GM10847 (cell line): Measurements from ENCODE around the gene EIPR1.

ENCODE experiments used
- POLR2A ChIP-seq: IDR thresholded peaks from 2 replicates; pipeline ENCODE4 v1.6.1; 2011; ENCODE audit not compliant: insufficient read length; ENCODE audit errors: extremely low read depth

The EIPR1 gene

DNA sequence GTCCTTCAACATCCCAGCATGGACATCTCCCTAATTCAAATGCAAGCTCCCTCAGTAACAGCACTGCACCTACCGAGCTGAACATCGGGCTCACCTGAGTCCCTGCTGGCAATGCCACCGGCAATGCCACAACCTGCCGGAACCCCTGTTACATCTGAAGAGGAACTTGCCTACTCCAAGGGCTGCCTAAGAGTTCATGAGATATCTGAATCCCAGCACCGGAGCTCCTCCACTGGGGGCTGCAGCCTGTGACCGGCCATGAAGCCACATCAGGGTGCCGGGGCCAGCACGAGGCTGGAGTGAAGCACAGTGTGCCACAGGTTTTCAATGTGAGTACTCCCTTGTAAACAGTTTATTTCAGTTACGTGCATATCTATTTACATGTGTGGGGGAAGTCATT is 152.9 kb downstream of the EIPR1 start:
- TF ChIP-seq POLR2A, result no peak

DNA sequence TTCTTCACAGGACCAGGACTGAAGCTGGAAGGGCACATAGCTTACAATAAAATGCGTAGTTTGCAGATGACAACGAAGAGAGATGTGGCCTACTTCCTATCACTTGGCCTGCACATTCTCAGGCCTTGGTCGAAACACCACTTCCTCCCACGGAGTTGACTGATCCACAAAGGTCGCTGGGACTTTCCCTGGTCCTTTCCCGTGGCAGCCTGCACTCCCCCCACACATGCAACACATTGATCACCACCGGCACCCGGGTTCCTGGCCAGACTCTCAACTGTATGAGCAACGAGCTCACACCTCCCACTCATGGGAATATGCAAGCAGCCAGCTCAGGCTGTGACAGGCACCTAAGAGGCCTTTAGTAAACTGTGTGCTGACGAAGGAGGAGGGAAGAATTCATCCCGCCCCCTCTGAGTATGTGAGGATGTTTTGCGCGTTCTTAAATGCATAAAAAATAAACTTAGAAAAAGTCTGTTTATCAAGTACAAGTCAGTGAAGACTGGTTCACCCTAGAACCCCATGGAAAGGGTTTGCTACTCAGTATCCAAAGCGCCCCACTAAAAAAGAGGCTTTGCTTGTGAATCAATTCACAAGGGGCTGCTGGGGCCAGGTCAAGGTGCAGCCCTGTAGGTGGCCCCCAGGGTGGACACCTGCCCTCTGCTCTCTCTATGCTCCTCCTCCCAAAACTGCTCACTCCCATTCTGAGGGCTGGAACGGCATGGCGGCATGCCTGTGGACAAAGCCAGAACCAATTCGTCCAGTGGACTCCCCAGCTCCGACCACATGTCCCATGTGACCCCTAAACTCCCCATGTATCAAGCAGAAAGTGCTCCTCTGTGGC is 154.3 kb downstream of the EIPR1 start:
- no peak for TF ChIP-seq POLR2A

DNA sequence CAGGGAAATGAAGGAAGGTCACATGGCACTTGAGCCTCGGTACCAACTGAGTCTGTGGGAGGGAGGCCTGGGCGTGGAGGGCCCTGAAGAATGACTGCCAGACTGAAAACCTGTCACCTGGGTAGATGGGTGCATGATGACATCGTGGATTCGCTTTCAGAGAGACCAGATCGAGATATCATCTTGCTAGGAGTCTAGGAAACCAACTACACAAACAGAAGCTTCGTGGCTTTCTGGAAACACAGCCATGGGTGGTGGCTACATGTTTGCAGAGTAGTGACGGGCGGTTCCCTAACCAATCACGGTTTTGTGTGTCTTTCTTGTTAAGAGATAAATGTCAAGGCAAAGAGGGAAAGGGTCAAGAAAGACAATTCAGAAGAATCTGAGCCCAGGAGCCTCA is 155.0 kb downstream of the EIPR1 start:
- TF ChIP-seq POLR2A, result no peak

DNA sequence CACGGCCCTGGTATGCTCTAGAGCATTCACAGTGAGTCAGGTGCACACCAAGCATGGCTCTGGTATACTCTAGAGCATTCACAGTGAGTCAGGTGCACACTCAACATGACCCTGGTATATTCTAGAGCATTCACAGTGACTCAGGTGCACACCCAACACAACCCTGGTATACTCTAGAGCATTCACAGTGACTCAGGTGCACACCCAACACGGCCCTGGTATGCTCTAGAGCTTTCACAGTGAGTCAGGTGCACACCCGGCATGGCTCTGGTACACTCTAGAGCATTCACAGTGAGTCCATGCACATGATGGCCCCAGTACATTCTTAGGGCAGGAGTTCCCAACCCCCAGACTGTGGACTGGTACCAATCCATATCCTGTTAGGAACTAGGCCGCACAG is 158.1 kb downstream of the EIPR1 start:
- TF ChIP-seq POLR2A, result no peak

DNA sequence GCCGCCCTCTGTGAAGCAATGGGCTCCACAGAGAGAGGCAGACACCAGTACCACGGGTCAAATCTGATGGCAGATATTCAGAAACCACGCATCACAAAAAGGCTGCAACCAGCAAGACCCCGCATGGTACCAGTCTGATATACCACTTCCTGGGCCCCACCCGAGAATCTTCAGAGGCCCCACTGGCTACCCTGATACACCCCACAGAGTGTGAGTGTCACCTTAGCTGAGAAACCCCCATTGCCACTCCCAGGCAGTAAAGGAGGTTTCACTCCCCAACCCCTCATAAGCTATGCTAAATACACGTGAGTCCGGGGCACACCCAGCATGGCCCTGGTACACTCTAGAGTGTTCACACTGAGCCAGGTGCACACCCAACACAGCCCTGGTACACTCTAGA is 160.0 kb downstream of the EIPR1 start:
- TF ChIP-seq POLR2A, result no peak

DNA sequence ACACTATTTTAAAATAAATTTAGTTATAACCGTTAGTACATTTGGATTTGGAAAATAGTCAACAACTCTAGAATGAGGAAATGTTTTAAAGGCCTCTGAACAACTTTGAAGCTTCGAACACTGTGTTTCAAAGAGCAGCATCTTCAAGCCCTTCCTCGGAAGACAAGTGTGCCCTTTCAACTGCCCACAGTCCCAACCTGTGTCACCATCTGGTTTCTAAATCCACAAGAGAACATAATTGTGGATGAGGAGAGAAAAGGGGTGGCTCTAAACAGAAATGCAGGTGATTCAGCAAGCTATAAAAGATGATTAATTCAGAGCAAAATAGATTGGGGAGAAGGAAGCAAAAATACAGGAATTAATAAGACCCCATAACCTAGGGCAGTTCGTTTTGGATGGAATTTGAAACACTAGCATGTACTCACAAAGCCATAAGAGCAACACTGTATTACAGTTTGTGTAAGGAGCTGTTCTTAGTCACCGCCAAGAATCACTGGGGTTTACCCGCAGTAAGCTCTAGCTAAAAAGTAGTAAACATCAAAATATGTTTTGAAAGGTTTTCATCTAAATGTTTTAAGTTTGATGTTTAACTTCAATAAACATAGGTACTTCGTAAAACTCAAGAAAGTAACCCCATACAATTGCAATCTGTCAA is 160.7 kb downstream of the EIPR1 start:
- TF ChIP-seq POLR2A, result no peak

DNA sequence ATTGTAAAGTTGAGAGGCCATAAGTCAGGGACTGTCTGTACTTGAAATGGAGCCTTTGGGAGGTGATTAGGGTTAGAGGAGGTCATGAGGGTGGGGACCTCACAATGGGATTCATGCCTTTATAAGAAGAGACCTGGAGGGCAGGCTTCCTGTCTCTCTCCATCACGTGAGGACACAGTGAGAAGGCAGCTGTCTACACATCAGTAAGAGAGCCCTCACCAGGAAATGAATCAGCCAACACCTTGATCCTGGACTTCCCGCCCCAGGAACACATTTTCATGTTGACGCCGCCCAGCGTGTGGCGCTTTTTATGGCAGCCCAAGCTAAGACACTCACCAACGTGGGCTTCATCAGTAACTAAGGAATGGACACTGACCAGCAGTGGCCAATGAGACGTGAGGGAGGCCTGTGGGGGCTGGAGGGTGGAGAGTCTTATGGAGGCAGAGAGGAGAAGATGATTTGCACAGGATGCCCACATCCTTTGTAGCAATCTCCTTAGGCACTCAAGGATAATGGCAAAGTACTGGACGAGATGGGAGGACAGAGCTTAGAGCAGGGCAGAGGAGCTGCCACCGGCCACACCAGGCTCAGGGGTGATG is 162.7 kb downstream of the EIPR1 start:
- no peak for TF ChIP-seq POLR2A

DNA sequence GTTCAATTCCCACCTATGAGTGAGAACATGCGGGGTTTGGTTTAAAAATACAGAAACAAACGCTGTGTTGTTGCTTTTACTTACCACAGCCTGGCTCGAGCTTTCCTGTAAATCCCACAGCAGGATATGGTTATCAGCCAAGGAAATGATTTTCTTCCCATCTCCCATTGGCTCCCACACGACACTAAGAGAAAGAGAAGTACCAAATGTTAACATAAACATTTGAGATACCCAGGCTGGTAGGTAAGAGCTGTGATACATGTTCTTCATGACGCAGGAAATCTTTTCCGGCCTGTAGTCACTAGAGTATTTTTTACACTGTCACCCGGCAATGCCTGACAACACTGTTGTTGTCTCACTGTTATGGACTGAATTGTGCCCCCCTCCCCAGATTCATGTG is 163.6 kb downstream of the EIPR1 start:
- no peak for TF ChIP-seq POLR2A

DNA sequence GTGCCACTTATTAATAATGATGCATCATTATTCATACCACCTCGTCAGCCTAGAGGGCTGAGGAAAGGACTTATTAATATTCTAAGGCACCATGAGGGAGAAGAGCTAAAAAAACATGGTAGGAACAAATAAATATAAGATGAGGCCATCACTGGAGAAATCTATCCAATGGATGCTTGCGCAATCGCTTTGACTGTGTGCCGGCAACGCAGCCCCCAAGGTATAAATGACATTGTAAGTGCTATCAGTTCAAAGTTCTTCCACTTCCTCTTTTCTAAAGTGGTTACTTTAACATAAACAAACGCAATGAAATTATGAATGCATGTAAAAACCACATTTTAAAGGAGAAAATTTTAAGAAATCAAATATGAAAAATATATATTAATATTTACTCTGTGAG is 164.6 kb downstream of the EIPR1 start:
- TF ChIP-seq POLR2A, result no peak

DNA sequence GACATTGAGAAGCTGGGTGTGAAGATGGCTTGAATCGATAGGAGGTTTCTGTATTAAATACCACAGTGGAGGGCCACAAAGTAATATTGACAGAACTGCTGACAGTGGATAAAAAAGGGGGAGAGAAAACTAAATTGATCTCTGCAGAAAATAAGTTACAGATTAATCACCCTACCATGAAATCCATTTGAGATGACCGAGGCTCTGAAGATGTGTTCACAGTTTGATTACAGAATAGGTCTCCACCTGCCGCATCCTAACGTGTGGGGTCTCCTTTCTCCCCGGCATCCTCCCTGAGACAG is 165.6 kb downstream of the EIPR1 start:
- no peak for TF ChIP-seq POLR2A

DNA sequence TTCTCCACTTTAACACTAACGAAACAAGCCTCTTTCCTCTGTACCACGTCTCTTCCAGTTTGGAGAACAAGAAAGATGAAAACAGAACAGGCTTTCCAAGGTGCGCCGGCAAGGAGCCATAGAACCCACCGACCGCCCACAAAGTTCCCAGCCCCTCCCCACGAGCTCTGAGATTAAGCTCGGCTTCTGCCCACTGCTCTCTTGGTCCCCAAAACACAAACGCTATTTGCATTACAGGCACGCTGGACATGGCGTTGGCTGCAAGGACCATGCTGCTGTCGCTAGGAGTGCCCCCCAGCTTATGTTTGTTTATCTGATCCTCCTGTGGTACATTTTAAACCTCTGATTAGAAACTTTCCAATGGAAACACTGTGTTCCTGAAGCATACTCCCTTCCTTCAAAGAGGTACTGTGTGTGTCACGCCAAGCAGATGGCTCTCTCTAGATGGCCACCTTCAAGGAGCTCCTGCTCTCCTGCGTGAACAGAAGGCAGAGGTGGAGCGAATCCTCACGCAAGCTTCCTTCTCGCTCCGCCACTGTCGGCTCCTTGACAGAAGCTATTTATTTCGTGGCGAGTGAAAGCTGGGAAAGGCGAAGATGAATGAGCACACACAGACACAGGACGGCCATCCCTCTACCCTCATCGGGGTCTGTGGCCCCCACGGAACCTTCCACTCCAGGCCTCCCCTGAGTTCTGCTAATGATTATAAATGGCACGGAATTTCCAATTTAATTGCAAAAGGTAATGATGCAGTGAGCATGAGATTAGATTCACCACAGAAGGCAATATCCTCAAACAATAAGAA is 166.2 kb downstream of the EIPR1 start:
- no peak for TF ChIP-seq POLR2A

DNA sequence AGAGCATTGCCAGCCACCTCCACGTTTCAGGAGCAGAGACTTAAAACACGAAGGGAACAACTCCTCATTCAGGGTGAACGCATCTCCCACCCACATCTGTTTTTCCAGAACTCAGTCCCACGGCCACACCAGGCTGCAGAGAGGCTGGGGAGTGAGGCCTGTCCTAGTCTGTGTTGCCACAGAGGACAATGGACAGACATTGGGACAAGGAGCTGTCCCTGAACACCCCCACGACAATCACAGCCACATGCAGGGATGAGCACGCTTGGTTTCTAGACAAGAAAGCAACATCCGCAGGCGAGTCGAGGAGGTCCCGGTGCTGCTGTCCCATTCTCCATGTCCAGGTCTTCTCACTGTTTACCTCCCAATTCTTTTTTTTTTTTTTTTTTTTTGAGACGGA is 167.4 kb downstream of the EIPR1 start:
- TF ChIP-seq POLR2A, result no peak

DNA sequence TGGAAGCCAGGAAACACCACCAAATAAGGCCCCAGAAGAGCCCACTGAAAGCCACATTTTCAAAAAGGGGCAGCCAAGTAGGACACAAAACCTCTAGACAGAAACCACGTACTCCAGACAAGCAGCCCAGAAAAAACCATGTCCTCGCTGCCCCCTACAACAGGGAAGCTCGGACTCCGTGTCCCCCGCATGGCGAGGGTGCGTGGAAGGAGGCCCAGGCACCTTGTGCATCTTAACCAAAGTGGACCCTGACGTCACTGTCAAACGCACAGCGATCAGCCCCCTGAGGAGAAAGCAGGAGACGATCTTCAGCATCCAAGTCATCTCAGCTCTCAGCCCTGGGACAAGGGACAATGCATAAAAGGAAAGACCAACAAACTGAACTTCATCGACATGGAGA is 168.4 kb downstream of the EIPR1 start:
- no peak for TF ChIP-seq POLR2A

DNA sequence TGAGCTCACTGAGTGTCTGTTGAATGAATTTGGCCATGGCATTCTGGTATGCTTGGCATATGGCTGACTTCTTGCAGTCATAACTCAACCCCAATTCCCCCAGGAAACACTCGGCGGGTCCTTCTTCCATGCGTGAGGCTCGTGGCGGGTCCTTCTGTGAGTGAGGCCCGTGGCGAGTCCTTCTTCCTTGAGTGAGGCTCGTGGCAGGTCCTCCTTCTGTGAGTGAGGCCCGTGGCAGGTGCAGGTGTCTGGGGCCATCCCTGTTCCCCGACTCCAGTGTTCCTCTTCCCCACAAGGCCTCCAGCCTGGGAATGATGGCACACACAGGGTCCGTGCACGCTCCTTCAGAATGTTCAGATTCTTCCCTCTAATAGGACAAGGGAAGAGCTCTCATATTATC is 169.0 kb downstream of the EIPR1 start:
- no peak for TF ChIP-seq POLR2A

DNA sequence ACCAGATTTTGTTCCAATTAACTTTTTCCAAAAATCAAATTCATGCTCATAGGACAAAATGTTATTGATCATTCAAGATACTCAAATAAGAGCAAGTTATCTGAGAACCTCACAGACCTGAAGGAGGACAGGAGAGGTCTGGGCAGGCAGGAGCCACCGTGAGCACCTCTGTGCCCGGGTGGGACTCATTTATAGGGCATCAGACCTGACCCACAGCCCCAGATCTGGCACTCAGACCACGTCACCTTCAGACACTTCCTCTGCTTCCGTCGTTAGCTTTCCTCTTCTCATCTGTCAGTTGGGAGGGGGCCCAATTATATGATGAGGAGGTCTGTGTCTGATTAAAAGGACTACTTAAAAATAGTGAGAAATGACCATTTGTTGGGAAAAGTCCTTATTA is 169.4 kb downstream of the EIPR1 start:
- TF ChIP-seq POLR2A, result no peak

DNA sequence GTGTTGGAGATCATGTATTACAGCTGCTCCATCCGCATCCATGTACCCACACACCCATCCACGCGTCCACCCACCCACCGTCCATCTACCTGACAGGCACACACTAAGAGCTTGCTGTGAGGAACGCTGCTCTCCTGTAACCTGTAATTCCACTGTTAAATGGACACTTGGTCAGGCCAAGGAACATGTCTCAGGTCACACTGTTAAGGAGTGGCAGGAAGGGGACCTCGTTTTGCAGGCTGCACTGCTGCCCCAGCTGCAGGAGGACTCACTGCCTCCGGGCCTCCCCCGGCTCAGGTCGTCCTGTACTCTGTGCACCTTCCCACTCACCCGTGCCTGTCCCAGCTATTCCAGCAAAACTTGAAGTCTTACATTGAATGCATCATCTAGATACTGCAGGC is 170.5 kb downstream of the EIPR1 start:
- TF ChIP-seq POLR2A, result no peak

DNA sequence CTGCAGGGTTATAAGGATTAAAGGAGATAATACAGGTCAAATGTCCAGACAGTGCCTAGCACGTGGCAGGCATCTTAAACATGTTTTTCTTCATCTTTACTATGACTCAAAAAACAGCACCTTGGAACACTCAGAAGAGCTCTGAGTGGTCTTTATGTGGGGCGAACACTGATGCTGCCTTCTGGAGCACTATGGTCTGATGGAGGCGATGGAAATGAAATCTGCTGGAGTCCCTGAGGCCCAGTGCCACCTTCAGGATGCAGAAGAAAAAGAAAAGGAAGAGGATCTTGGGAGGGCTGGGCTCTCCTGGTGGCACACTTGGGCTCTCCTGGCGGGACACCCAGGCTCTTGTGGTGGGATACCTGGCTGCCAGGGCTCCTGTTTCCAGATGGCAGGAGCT is 171.8 kb downstream of the EIPR1 start:
- TF ChIP-seq POLR2A, result no peak
